DMS79 (cell line): ENCODE results near the gene CTSS.
"Not testable (repeated sequence)": the region's sequence is repeated elsewhere in the genome, so short reads cannot be mapped to it uniquely, and the experiment has no call there.

Experiments used
- DNase-seq: peaks from one replicate; lab custom pipeline; 2025; lab: John Stamatoyannopoulos, UW

The CTSS gene

GRCh38 chr1:150775276-150775675 lies 9.7 kb upstream of the CTSS start:
- no peak for DNase-seq

- no peak for DNase-seq
Measured at GRCh38 chr1:150772326-150772725, 6.7 kb upstream of the CTSS start.

- not testable (repeated sequence) for DNase-seq
Measured at GRCh38 chr1:150767704-150768103, 2.1 kb upstream of the CTSS start.

- DNase-seq: not testable (repeated sequence)
Measured at GRCh38 chr1:150765977-150766301, 361 bp upstream of the CTSS start.

- no peak for DNase-seq
Measured at GRCh38 chr1:150764617-150765101, 919 bp downstream of the CTSS start.

GRCh38 chr1:150763018-150763417 lies 2.6 kb downstream of the CTSS start:
- no peak for DNase-seq

GRCh38 chr1:150762552-150762951 lies 3.0 kb downstream of the CTSS start:
- no peak for DNase-seq

GRCh38 chr1:150761801-150762200 lies 3.8 kb downstream of the CTSS start:
- DNase-seq: no peak

GRCh38 chr1:150760013-150760412 lies 5.6 kb downstream of the CTSS start:
- no peak for DNase-seq

- no peak for DNase-seq
Measured at GRCh38 chr1:150753416-150753815, 12.2 kb downstream of the CTSS start.

GRCh38 chr1:150751443-150751842 lies 14.1 kb downstream of the CTSS start:
- no peak for DNase-seq

- DNase-seq: no peak
Measured at GRCh38 chr1:150749720-150750311, 15.8 kb downstream of the CTSS start.

- DNase-seq: no peak
Measured at GRCh38 chr1:150748878-150749719, 16.5 kb downstream of the CTSS start.

- no peak for DNase-seq
Measured at GRCh38 chr1:150730130-150730721, 35.4 kb downstream of the CTSS start.

GRCh38 chr1:150724336-150724735 lies 41.2 kb downstream of the CTSS start:
- no peak for DNase-seq

- DNase-seq: no peak
Measured at GRCh38 chr1:150720703-150721102, 44.9 kb downstream of the CTSS start, which contains the start of gene HORMAD1. Gene HORMAD1, minus strand, starts transcription at chr1:150720895. Its CDS starts 1,390 bp downstream, at chr1:150719505.

GRCh38 chr1:150720098-150720497 lies 45.5 kb downstream of the CTSS start:
- DNase-seq: no peak

GRCh38 chr1:150718225-150718891 lies 47.2 kb downstream of the CTSS start:
- DNase-seq: no peak

GRCh38 chr1:150709031-150709430 lies 56.5 kb downstream of the CTSS start:
- DNase-seq: not testable (repeated sequence)

GRCh38 chr1:150708595-150708994 lies 57.0 kb downstream of the CTSS start:
- no peak for DNase-seq

GRCh38 chr1:150706091-150706490 lies 59.5 kb downstream of the CTSS start:
- DNase-seq: no peak

GRCh38 chr1:150703427-150703826 lies 62.2 kb downstream of the CTSS start:
- DNase-seq: no peak
